H1 (cell line): Measurements from ENCODE around the gene CHD9NB.

Experiments
- CEBPB ChIP-seq: IDR thresholded peaks from 2 replicates; pipeline ENCODE4 v1.6.1; 2012; ENCODE audit warnings: low read depth, low read length
- EGR1 ChIP-seq: IDR thresholded peaks from 2 replicates; pipeline ENCODE4 v1.6.1; 2011; ENCODE audit warnings: low read depth, low read length, borderline replicate concordance
- EZH2 ChIP-seq: fragments of 200-600 bp; sonication (generic); IDR thresholded peaks from 2 replicates; pipeline ENCODE4 v1.7.1; 2012; ENCODE audit warnings: low read depth, mild to moderate bottlenecking, moderate library complexity, low read length, inconsistent platforms; ENCODE audit not compliant: severe bottlenecking
- JUND ChIP-seq: IDR thresholded peaks from 2 replicates; pipeline ENCODE4 v1.6.1; 2011; ENCODE audit warnings: mild to moderate bottlenecking, improper control_type of control experiment, low read length
- NANOG ChIP-seq: IDR thresholded peaks from 2 replicates; pipeline ENCODE4 v1.6.1; 2011; ENCODE audit warnings: low read length, low read depth, mild to moderate bottlenecking, inconsistent platforms; ENCODE audit not compliant: insufficient read depth, poor library complexity, severe bottlenecking
- POLR2A ChIP-seq, 2 experiments: IDR thresholded peaks; 1 replicate in 1 of 2; 2 replicates in 1 of 2; pipeline ENCODE4 v1.6.1; 2011; ENCODE audit warnings: low read depth in 2 of 2, low read length in 2 of 2, mild to moderate bottlenecking in 2 of 2; ENCODE audit errors: control extremely low read depth in 1 of 2
- POLR2AphosphoS5 ChIP-seq: IDR thresholded peaks from 2 replicates; pipeline ENCODE4 v1.6.1; 2011; ENCODE audit warnings: low read depth, low read length
- RXRA ChIP-seq: IDR thresholded peaks from 2 replicates; pipeline ENCODE4 v1.6.1; 2011; ENCODE audit warnings: low read depth, mild to moderate bottlenecking, low read length, moderate library complexity; ENCODE audit not compliant: insufficient read depth
- YY1 ChIP-seq: IDR thresholded peaks from 2 replicates; pipeline ENCODE4 v1.6.1; 2011; ENCODE audit warnings: low read depth, mild to moderate bottlenecking, low read length
- TF ChIP-seq, protein P1 (sequence below), 3 experiments: IDR thresholded peaks; 1 replicate in 2 of 3; 2 replicates in 1 of 3; pipeline versions ENCODE4 v1.5.1 to v1.6.1; 2011; ENCODE audit warnings: low read length in 3 of 3, mild to moderate bottlenecking in 3 of 3, inconsistent platforms in 2 of 3, low read depth in 1 of 3, moderate library complexity in 1 of 3; ENCODE audit not compliant: insufficient read depth in 1 of 3; ENCODE audit errors: control extremely low read depth in 1 of 3
- TF ChIP-seq, protein P2 (sequence below): IDR thresholded peaks from 2 replicates; pipeline ENCODE4 v1.6.1; 2012; ENCODE audit warnings: low read length, inconsistent platforms

DNA sequence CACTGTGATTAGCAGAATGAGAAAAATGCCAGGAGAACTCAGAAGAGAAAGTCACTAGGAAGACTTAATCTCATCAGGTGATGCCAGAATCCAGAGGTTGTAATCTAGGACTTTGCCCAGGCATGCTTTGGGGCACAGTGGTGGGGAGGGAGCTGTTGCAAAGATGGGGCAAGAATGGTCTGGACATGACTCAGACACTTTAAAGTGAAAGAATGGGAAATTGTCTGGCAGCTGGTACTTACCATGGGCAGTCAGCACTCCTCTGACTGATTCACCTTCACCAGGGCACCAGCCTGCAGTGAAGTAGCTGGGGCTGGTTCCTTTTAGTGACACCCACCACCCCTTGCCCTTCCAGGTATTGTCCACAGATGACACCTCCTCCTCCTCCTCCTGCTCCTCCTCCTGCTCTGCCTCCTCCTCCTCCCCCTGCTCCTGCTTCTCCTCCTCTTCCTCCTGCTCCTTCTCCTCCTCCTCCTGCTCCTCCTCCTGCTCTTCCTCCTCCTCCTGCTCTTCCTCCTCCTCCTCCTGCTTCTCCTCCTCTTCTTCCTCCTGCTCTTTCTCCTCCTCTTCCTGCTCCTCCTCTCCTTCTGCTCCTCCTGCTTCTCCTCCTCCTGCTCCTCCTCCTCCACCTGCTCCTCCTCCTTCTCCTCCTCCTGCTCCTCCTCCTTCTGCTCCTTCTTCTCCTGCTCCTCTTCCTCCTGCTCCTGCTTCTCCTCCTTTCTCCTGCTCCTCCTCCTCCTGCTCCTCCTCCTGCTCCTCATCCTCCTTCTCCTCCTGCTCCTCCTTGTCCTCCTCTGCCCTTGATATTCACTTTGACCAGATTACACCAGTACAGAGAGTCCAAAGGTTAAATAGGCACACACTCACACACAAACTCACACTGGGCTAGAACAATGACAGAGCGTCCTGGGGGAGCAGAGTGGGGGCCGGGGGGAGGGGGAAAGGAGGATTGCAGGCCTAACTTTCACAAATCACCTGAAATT is at the start of gene CHD9NB:
- TF ChIP-seq CEBPB (no peak), POLR2AphosphoS5 (no peak), EGR1 (no peak), YY1 (no peak), POLR2A (IDR thresholded peaks at IDR 0.05; ENCODE audit: control extremely low read depth in 1 of 2, low read depth in 2 of 2, low read length in 2 of 2) (no peak), EZH2 (no peak), NANOG (no peak), JUND (no peak), RXRA (no peak)
- TF ChIP-seq, protein P1, sequence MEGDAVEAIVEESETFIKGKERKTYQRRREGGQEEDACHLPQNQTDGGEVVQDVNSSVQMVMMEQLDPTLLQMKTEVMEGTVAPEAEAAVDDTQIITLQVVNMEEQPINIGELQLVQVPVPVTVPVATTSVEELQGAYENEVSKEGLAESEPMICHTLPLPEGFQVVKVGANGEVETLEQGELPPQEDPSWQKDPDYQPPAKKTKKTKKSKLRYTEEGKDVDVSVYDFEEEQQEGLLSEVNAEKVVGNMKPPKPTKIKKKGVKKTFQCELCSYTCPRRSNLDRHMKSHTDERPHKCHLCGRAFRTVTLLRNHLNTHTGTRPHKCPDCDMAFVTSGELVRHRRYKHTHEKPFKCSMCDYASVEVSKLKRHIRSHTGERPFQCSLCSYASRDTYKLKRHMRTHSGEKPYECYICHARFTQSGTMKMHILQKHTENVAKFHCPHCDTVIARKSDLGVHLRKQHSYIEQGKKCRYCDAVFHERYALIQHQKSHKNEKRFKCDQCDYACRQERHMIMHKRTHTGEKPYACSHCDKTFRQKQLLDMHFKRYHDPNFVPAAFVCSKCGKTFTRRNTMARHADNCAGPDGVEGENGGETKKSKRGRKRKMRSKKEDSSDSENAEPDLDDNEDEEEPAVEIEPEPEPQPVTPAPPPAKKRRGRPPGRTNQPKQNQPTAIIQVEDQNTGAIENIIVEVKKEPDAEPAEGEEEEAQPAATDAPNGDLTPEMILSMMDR (IDR thresholded peaks at IDR 0.05; ENCODE audit: control extremely low read depth in 1 of 3, insufficient read depth in 1 of 3, low read depth in 1 of 3, low read length in 3 of 3): no peak
- TF ChIP-seq, protein P2, sequence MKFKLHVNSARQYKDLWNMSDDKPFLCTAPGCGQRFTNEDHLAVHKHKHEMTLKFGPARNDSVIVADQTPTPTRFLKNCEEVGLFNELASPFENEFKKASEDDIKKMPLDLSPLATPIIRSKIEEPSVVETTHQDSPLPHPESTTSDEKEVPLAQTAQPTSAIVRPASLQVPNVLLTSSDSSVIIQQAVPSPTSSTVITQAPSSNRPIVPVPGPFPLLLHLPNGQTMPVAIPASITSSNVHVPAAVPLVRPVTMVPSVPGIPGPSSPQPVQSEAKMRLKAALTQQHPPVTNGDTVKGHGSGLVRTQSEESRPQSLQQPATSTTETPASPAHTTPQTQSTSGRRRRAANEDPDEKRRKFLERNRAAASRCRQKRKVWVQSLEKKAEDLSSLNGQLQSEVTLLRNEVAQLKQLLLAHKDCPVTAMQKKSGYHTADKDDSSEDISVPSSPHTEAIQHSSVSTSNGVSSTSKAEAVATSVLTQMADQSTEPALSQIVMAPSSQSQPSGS: no peak
